Uterus (tissue), 2 donors: ENCODE results near the gene HIGD1C.

ENCODE experiments used
- CTCF ChIP-seq, 4 experiments: fragments of 200-600 bp in 2 of 4; fragments of 450-650 bp in 2 of 4; sonication (generic) in 2 of 4; IDR thresholded peaks; one replicate each; pipeline ENCODE4 v1.5.1; 2016 to 2019; ENCODE audit warnings: antibody characterized with exemption in 4 of 4, mild to moderate bottlenecking in 2 of 4, moderate library complexity in 1 of 4
- POLR2A ChIP-seq, 2 donors: fragments of 450-650 bp; IDR thresholded peaks; one replicate each; pipeline ENCODE4 v1.6.1; 2016; ENCODE audit warnings: antibody characterized with exemption in 2 of 2, mild to moderate bottlenecking in 1 of 2, moderate library complexity in 1 of 2

- TF ChIP-seq CTCF (IDR thresholded peaks at IDR 0.05), result no peak
- no peak for TF ChIP-seq POLR2A (IDR thresholded peaks at IDR 0.05)
Measured at GRCh38 chr12:50925342-50925651, 27.0 kb upstream of the HIGD1C start.
